GM23338 (cell line): ENCODE measurements around the gene TRAPPC12. TPM values are rescaled to one million over a fixed set of nuclear protein-coding genes. Genes with fewer than 3 reads are reported as not detected.

Experiments
- ATAC-seq: fragments of 200-7000 bp; cut with Tn5 transposase; 3 replicates; pipeline ENCODE4 v1.9.1; 2020
- DNase-seq: peaks from one replicate; pipeline ENCODE4 v3.0.0-alpha.2; 2015; ENCODE audit warnings: low spot score
- H2AFZ ChIP-seq: fragments of 200-600 bp; sonication (generic); 2 replicates; pipeline ENCODE4 v1.8.0; 2016; ENCODE audit warnings: antibody characterized with exemption, mild to moderate bottlenecking, moderate library complexity
- H3F3A ChIP-seq: fragments of 200-600 bp; sonication (generic); replicated peaks from 2 replicates; pipeline ENCODE4 v1.8.0; 2017; ENCODE audit warnings: antibody characterized with exemption, mixed run types, low read depth
- H3K27ac ChIP-seq: fragments of 200-600 bp; sonication (generic); 2 replicates; pipeline ENCODE4 v1.6.1; 2016; ENCODE audit warnings: low read depth
- H3K27me3 ChIP-seq: fragments of 200-600 bp; sonication (generic); 2 replicates; pipeline ENCODE4 v1.8.0; 2016; ENCODE audit warnings: mild to moderate bottlenecking, mixed run types, moderate library complexity; ENCODE audit not compliant: insufficient read depth
- H3K36me3 ChIP-seq: fragments of 200-600 bp; sonication (generic); 2 replicates; pipeline ENCODE4 v1.8.0; 2016; ENCODE audit warnings: mild to moderate bottlenecking; ENCODE audit not compliant: insufficient read depth
- H3K4me1 ChIP-seq: fragments of 200-600 bp; sonication (generic); 2 replicates; pipeline ENCODE4 v1.8.0; 2016; ENCODE audit warnings: mild to moderate bottlenecking, moderate library complexity; ENCODE audit not compliant: insufficient read depth
- H3K4me2 ChIP-seq: fragments of 200-600 bp; sonication (generic); 2 replicates; pipeline ENCODE4 v1.7.1; 2017; ENCODE audit warnings: mixed run types
- H3K4me3 ChIP-seq: fragments of 200-600 bp; sonication (generic); 2 replicates; pipeline ENCODE4 v1.6.1; 2016; ENCODE audit warnings: mixed run types
- H3K79me2 ChIP-seq: fragments of 200-600 bp; sonication (generic); replicated peaks from 2 replicates; pipeline ENCODE4 v1.8.0; 2017; ENCODE audit warnings: mild to moderate bottlenecking; ENCODE audit not compliant: insufficient read depth
- H3K9me2 ChIP-seq: fragments of 200-600 bp; sonication (generic); 2 replicates; pipeline ENCODE4 v1.8.0; 2017; ENCODE audit not compliant: insufficient read depth
- H4K20me1 ChIP-seq: fragments of 200-600 bp; sonication (generic); replicated peaks from 2 replicates; pipeline ENCODE4 v1.8.0; 2017; ENCODE audit warnings: mild to moderate bottlenecking; ENCODE audit not compliant: insufficient read depth
- H3K27ac Mint-ChIP-seq: 2 replicates; pipeline ENCODE4 v1.8.0; 2020; ENCODE audit warnings: inconsistent platforms, mild to moderate bottlenecking, moderate library complexity, mixed read lengths
- H3K27me3 Mint-ChIP-seq: 3 replicates; pipeline ENCODE4 v1.8.0; 2022; ENCODE audit warnings: low read depth, mild to moderate bottlenecking, moderate library complexity, mixed read lengths, inconsistent platforms; ENCODE audit not compliant: insufficient read depth, poor library complexity
- H3K36me3 Mint-ChIP-seq: 3 replicates; pipeline ENCODE4 v1.8.0; 2021; ENCODE audit warnings: low read depth, mild to moderate bottlenecking, inconsistent platforms, moderate library complexity, mixed read lengths
- H3K4me1 Mint-ChIP-seq: 3 replicates; pipeline ENCODE4 v1.8.0; 2020; ENCODE audit warnings: mild to moderate bottlenecking, inconsistent platforms, mixed read lengths
- H3K4me3 Mint-ChIP-seq: 3 replicates; pipeline ENCODE4 v1.8.0; 2021; ENCODE audit warnings: moderate library complexity, mild to moderate bottlenecking, inconsistent platforms, mixed read lengths
- H3K9me3 Mint-ChIP-seq: 3 replicates; pipeline ENCODE4 v1.8.0; 2020; ENCODE audit warnings: moderate library complexity, mild to moderate bottlenecking, inconsistent platforms, mixed read lengths
- CREB1 ChIP-seq: fragments of 250-450 bp; sonication (Bioruptor Pico); IDR thresholded peaks from 2 replicates; pipeline ENCODE4 v1.5.0; 2020; ENCODE audit warnings: low read depth, mild to moderate bottlenecking, moderate library complexity
- EZH2 ChIP-seq: fragments of 200-600 bp; sonication (generic); IDR thresholded peaks from one replicate; pipeline ENCODE4 v1.8.0; 2017; ENCODE audit warnings: antibody characterized with exemption, mild to moderate bottlenecking, low read depth; ENCODE audit not compliant: unreplicated experiment
- EZH2phosphoT487 ChIP-seq: fragments of 200-600 bp; sonication (generic); IDR thresholded peaks from one replicate; pipeline ENCODE4 v1.8.1; 2018; ENCODE audit warnings: antibody characterized with exemption; ENCODE audit not compliant: unreplicated experiment
- JUNB ChIP-seq: IDR thresholded peaks from one replicate; pipeline ENCODE4 v1.6.1; 2016; ENCODE audit warnings: antibody characterized with exemption; ENCODE audit not compliant: unreplicated experiment
- NANOG ChIP-seq: IDR thresholded peaks from 2 replicates; pipeline ENCODE4 v1.6.1; 2016; ENCODE audit warnings: antibody characterized with exemption, borderline replicate concordance
- POLR2AphosphoS5 ChIP-seq: IDR thresholded peaks from 2 replicates; pipeline ENCODE4 v1.6.1; 2016; ENCODE audit warnings: antibody characterized with exemption, low read depth
- STAT1 ChIP-seq: IDR thresholded peaks from one replicate; pipeline ENCODE4 v1.6.1; 2016; ENCODE audit warnings: antibody characterized with exemption; ENCODE audit not compliant: unreplicated experiment
- ZNF114 ChIP-seq: fragments of 250-450 bp; sonication (Bioruptor Pico); IDR thresholded peaks from 2 replicates; pipeline ENCODE4 v1.5.0; 2020; ENCODE audit warnings: mild to moderate bottlenecking, moderate library complexity
- ZNF331 ChIP-seq: fragments of 250-450 bp; sonication (Bioruptor Pico); IDR thresholded peaks from 2 replicates; pipeline ENCODE4 v1.5.0; 2020; ENCODE audit warnings: low read depth, mild to moderate bottlenecking, moderate library complexity
- polyA plus RNA-seq: library from polyadenylated mRNA; unstranded; fragments of >200 nt; fragmentation: Nextera tagmentation; extraction: Ambion mirVana; gene quantifications from 2 replicates; pipeline ENCODE4 v1.2.1, GENCODE V29; 2016
- total RNA-seq: library from RNA; depleted of rRNA; stranded (reverse); fragments of >200 nt; shearing (Covaris generic); gene quantifications from 2 replicates; pipeline ENCODE4 v1.2.3, GENCODE V29; 2014
- TF ChIP-seq, protein P1 (sequence below), 2 experiments: fragments of 200-600 bp in 1 of 2; sonication (generic) in 1 of 2; conservative IDR thresholded peaks; 2 replicates each; pipeline versions ENCODE4 v1.5.1 to v1.6.1; 2016 to 2017; ENCODE audit warnings: antibody characterized with exemption in 2 of 2, low read depth in 2 of 2, mild to moderate bottlenecking in 2 of 2, moderate library complexity in 1 of 2
- TF ChIP-seq, protein P2 (sequence below): IDR thresholded peaks from 2 replicates; pipeline ENCODE4 v1.6.1; 2016; ENCODE audit warnings: antibody characterized with exemption
- TF ChIP-seq, protein P3 (sequence below): fragments of 250-450 bp; sonication (Bioruptor Pico); IDR thresholded peaks from 2 replicates; pipeline ENCODE4 v1.5.0; 2020; ENCODE audit warnings: mild to moderate bottlenecking, moderate library complexity
- TF ChIP-seq, protein P4 (sequence below): IDR thresholded peaks from one replicate; pipeline ENCODE4 v1.6.1; 2018; ENCODE audit warnings: antibody characterized with exemption; ENCODE audit not compliant: unreplicated experiment

TRAPPC12 gene
- total and polyA plus RNA-seq, 2 experiments from 2014 or later, result 48.9 to 57.7 TPM

DNA sequence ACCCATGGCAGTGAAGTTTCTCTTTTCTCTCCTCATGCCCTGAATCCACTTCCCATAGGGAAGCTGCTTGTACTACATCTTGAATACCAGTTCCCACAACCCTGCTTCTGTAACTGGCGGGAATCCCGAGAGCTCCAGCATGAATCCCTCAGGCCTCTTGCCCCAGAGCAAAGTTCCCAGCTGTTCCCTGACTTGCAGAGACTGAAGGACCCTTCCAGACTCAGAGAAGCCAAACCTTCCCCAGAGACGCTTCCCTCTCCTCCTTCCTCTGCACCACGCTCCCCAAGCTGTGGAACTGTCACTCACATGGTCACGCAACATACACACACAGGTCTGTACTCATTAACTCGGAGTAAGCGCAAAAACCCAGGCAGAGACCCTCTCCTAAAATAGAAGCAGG lies 26.4 kb downstream of the TRAPPC12 start:
- Histone ChIP-seq H3K79me2 (no peaks in the 10 kb centered on the region), H3K27ac (no peak overlapping the region), H3K4me1 (no peaks in the 10 kb centered on the region), H2AFZ (no peak overlapping the region), H3K4me3 (no peak overlapping the region), H3K36me3 (peaks cover 11% of the 10 kb centered on the region; the same call in 1 of the 2 replicates), H3K4me2 (no peak overlapping the region), H4K20me1 (no peaks in the 10 kb centered on the region), H3K9me2 (no peaks in the 10 kb centered on the region), H3F3A (no peaks in the 10 kb centered on the region), H3K27me3 (no peaks in the 10 kb centered on the region)
- peaks cover 5% of the 10 kb centered on the region for H3K27me3 Mint-ChIP-seq
- H3K9me3 Mint-ChIP-seq, result no peaks in the 10 kb centered on the region
- DNase-seq, result no peak
- no peak overlapping the region for H3K27ac Mint-ChIP-seq
- no peak overlapping the region for H3K4me3 Mint-ChIP-seq
- no peaks in the 10 kb centered on the region for H3K4me1 Mint-ChIP-seq
- ATAC-seq, result no peak
- TF ChIP-seq, protein P1, sequence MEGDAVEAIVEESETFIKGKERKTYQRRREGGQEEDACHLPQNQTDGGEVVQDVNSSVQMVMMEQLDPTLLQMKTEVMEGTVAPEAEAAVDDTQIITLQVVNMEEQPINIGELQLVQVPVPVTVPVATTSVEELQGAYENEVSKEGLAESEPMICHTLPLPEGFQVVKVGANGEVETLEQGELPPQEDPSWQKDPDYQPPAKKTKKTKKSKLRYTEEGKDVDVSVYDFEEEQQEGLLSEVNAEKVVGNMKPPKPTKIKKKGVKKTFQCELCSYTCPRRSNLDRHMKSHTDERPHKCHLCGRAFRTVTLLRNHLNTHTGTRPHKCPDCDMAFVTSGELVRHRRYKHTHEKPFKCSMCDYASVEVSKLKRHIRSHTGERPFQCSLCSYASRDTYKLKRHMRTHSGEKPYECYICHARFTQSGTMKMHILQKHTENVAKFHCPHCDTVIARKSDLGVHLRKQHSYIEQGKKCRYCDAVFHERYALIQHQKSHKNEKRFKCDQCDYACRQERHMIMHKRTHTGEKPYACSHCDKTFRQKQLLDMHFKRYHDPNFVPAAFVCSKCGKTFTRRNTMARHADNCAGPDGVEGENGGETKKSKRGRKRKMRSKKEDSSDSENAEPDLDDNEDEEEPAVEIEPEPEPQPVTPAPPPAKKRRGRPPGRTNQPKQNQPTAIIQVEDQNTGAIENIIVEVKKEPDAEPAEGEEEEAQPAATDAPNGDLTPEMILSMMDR (conservative IDR thresholded peaks at IDR 0.05; ENCODE audit: low read depth in 2 of 2), result no peak
- TF ChIP-seq EZH2phosphoT487 (no peak), NANOG (no peak), POLR2AphosphoS5 (no peak), ZNF114 (CRISPR knock-in tag) (no peak), EZH2 (no peak), ZNF331 (CRISPR knock-in tag) (no peak), CREB1 (CRISPR knock-in tag) (no peak), STAT1 (no peak), JUNB (no peak)
- TF ChIP-seq, protein P2, sequence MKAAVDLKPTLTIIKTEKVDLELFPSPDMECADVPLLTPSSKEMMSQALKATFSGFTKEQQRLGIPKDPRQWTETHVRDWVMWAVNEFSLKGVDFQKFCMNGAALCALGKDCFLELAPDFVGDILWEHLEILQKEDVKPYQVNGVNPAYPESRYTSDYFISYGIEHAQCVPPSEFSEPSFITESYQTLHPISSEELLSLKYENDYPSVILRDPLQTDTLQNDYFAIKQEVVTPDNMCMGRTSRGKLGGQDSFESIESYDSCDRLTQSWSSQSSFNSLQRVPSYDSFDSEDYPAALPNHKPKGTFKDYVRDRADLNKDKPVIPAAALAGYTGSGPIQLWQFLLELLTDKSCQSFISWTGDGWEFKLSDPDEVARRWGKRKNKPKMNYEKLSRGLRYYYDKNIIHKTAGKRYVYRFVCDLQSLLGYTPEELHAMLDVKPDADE, result no peak
- TF ChIP-seq, protein P3, sequence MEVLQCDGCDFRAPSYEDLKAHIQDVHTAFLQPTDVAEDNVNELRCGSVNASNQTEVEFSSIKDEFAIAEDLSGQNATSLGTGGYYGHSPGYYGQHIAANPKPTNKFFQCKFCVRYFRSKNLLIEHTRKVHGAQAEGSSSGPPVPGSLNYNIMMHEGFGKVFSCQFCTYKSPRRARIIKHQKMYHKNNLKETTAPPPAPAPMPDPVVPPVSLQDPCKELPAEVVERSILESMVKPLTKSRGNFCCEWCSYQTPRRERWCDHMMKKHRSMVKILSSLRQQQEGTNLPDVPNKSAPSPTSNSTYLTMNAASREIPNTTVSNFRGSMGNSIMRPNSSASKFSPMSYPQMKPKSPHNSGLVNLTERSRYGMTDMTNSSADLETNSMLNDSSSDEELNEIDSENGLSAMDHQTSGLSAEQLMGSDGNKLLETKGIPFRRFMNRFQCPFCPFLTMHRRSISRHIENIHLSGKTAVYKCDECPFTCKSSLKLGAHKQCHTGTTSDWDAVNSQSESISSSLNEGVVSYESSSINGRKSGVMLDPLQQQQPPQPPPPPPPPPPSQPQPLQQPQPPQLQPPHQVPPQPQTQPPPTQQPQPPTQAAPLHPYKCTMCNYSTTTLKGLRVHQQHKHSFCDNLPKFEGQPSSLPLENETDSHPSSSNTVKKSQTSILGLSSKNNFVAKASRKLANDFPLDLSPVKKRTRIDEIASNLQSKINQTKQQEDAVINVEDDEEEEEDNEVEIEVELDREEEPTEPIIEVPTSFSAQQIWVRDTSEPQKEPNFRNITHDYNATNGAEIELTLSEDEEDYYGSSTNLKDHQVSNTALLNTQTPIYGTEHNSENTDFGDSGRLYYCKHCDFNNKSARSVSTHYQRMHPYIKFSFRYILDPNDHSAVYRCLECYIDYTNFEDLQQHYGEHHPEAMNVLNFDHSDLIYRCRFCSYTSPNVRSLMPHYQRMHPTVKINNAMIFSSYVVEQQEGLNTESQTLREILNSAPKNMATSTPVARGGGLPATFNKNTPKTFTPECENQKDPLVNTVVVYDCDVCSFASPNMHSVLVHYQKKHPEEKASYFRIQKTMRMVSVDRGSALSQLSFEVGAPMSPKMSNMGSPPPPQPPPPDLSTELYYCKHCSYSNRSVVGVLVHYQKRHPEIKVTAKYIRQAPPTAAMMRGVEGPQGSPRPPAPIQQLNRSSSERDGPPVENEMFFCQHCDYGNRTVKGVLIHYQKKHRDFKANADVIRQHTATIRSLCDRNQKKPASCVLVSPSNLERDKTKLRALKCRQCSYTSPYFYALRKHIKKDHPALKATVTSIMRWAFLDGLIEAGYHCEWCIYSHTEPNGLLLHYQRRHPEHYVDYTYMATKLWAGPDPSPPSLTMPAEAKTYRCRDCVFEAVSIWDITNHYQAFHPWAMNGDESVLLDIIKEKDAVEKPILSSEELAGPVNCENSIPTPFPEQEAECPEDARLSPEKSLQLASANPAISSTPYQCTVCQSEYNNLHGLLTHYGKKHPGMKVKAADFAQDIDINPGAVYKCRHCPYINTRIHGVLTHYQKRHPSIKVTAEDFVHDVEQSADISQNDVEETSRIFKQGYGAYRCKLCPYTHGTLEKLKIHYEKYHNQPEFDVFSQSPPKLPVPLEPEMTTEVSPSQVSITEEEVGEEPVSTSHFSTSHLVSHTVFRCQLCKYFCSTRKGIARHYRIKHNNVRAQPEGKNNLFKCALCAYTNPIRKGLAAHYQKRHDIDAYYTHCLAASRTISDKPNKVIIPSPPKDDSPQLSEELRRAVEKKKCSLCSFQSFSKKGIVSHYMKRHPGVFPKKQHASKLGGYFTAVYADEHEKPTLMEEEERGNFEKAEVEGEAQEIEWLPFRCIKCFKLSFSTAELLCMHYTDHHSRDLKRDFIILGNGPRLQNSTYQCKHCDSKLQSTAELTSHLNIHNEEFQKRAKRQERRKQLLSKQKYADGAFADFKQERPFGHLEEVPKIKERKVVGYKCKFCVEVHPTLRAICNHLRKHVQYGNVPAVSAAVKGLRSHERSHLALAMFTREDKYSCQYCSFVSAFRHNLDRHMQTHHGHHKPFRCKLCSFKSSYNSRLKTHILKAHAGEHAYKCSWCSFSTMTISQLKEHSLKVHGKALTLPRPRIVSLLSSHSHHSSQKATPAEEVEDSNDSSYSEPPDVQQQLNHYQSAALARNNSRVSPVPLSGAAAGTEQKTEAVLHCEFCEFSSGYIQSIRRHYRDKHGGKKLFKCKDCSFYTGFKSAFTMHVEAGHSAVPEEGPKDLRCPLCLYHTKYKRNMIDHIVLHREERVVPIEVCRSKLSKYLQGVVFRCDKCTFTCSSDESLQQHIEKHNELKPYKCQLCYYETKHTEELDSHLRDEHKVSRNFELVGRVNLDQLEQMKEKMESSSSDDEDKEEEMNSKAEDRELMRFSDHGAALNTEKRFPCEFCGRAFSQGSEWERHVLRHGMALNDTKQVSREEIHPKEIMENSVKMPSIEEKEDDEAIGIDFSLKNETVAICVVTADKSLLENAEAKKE (CRISPR knock-in tag), result no peak
- TF ChIP-seq, protein P4, sequence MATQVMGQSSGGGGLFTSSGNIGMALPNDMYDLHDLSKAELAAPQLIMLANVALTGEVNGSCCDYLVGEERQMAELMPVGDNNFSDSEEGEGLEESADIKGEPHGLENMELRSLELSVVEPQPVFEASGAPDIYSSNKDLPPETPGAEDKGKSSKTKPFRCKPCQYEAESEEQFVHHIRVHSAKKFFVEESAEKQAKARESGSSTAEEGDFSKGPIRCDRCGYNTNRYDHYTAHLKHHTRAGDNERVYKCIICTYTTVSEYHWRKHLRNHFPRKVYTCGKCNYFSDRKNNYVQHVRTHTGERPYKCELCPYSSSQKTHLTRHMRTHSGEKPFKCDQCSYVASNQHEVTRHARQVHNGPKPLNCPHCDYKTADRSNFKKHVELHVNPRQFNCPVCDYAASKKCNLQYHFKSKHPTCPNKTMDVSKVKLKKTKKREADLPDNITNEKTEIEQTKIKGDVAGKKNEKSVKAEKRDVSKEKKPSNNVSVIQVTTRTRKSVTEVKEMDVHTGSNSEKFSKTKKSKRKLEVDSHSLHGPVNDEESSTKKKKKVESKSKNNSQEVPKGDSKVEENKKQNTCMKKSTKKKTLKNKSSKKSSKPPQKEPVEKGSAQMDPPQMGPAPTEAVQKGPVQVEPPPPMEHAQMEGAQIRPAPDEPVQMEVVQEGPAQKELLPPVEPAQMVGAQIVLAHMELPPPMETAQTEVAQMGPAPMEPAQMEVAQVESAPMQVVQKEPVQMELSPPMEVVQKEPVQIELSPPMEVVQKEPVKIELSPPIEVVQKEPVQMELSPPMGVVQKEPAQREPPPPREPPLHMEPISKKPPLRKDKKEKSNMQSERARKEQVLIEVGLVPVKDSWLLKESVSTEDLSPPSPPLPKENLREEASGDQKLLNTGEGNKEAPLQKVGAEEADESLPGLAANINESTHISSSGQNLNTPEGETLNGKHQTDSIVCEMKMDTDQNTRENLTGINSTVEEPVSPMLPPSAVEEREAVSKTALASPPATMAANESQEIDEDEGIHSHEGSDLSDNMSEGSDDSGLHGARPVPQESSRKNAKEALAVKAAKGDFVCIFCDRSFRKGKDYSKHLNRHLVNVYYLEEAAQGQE, result no peak
- peaks cover 25% of the 10 kb centered on the region; the same call in 2 of the 3 replicates for H3K36me3 Mint-ChIP-seq
